Ascending aorta (tissue), 2 donors: ENCODE measurements around the gene CTSE. TPM values are rescaled to one million over a fixed set of nuclear protein-coding genes. Genes with fewer than 3 reads are reported as not detected.

Experiments used
- DNase-seq, 2 donors: peaks; one replicate each; pipeline ENCODE4 v3.0.0-alpha.2; 2019; ENCODE audit warnings: low spot score in 2 of 2
- H3K27ac ChIP-seq, 2 donors: fragments of 200-600 bp; sonication (generic); one replicate each; pipeline ENCODE4 v1.5.1; 2016 to 2017; ENCODE audit warnings: mild to moderate bottlenecking in 1 of 2
- H3K27me3 ChIP-seq: fragments of 200-600 bp; sonication (generic); one replicate; pipeline ENCODE4 v1.5.1; 2017
- H3K36me3 ChIP-seq, 2 donors: fragments of 200-600 bp; sonication (generic); one replicate each; pipeline ENCODE4 v1.5.1; 2016
- H3K4me1 ChIP-seq, 2 donors: fragments of 200-600 bp; sonication (generic); one replicate each; pipeline ENCODE4 v1.5.1; 2016 to 2017; ENCODE audit warnings: mild to moderate bottlenecking in 1 of 2
- H3K4me3 ChIP-seq, 2 donors: fragments of 200-600 bp; sonication (generic); one replicate each; pipeline ENCODE4 v1.5.1; 2016 to 2017; ENCODE audit warnings: mild to moderate bottlenecking in 1 of 2
- H3K9me3 ChIP-seq, 2 donors: fragments of 200-600 bp; sonication (generic); one replicate each; pipeline ENCODE4 v1.5.1; 2016
- intact Hi-C: fragments of 100-400 bp; cut with DNase I; formaldehyde crosslinking; loops from one replicate; pipeline ENCODE4 v1.15.1; 2023
- total RNA-seq: library from RNA; depleted of rRNA; stranded (reverse); fragments of >200 nt; gene quantifications from one replicate; pipeline ENCODE4 v1.1.0, GENCODE V29; 2016
- TF ChIP-seq, protein P1 (sequence below), 3 experiments: fragments of 200-600 bp in 2 of 3; fragments of 450-650 bp in 1 of 3; sonication (generic) in 2 of 3; IDR thresholded peaks; one replicate each; pipeline ENCODE4 v1.5.1; 2016 to 2019; ENCODE audit warnings: antibody characterized with exemption in 3 of 3, mild to moderate bottlenecking in 1 of 3, moderate library complexity in 1 of 3

The CTSE gene
- total RNA-seq, 1 donor from 2014 or later: not detected

DNA sequence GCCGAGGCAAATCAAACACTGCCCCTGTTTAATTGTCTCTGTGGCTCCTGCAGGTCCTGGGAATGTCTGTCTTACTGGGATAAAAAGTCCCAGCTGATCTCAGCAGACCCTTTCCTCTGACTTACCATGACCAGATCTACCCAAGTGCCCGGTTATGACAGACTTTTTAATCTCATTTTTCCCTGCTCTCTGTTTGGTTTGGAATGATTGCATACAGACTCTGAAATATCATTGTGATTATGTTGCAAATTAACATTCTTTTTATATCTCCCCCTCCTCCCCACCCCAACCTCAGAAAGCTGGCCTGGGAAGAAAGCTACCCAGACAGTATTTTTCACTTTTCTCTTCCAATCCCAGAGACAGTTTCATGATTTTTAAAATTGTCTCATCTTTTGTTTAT lies 36.8 kb downstream of the CTSE start:
- Histone ChIP-seq H3K9me3 (no peaks in the 10 kb centered on the region), H3K36me3 (peaks cover 0 to under 1% of the 10 kb centered on the region in 2 donors), H3K27me3 (no peaks in the 10 kb centered on the region), H3K27ac (peak overlapping the region; percentile 9 to 53), H3K4me1 (peaks cover 7 to 12% of the 10 kb centered on the region in 2 donors), H3K4me3 (no peak overlapping the region)
- intact Hi-C loops: no loop called here
- TF ChIP-seq, protein P1, sequence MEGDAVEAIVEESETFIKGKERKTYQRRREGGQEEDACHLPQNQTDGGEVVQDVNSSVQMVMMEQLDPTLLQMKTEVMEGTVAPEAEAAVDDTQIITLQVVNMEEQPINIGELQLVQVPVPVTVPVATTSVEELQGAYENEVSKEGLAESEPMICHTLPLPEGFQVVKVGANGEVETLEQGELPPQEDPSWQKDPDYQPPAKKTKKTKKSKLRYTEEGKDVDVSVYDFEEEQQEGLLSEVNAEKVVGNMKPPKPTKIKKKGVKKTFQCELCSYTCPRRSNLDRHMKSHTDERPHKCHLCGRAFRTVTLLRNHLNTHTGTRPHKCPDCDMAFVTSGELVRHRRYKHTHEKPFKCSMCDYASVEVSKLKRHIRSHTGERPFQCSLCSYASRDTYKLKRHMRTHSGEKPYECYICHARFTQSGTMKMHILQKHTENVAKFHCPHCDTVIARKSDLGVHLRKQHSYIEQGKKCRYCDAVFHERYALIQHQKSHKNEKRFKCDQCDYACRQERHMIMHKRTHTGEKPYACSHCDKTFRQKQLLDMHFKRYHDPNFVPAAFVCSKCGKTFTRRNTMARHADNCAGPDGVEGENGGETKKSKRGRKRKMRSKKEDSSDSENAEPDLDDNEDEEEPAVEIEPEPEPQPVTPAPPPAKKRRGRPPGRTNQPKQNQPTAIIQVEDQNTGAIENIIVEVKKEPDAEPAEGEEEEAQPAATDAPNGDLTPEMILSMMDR (IDR thresholded peaks at IDR 0.05): no peak
- no peak for DNase-seq

DNA sequence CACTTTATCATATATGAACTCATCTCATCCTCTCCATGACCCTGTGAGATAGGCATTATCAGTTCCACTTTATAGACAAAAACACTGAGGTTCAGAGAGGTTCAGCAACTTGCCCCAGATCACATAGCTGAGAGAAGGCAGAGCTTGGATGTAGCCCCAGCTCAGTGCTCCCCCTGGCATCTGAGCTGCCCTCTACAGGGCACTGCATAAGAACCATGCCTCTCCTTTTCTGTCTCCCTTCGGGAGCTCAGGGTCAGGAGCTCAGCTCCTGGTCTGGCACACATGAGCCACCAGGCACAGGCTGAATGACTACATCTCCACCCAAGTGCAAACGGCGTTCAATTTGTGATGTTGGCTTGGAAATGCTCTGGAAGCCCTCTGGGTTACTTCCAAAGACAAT lies 37.4 kb downstream of the CTSE start:
- H3K27ac ChIP-seq: peak overlapping the region in 1 of 2 donors; percentile 53

DNA sequence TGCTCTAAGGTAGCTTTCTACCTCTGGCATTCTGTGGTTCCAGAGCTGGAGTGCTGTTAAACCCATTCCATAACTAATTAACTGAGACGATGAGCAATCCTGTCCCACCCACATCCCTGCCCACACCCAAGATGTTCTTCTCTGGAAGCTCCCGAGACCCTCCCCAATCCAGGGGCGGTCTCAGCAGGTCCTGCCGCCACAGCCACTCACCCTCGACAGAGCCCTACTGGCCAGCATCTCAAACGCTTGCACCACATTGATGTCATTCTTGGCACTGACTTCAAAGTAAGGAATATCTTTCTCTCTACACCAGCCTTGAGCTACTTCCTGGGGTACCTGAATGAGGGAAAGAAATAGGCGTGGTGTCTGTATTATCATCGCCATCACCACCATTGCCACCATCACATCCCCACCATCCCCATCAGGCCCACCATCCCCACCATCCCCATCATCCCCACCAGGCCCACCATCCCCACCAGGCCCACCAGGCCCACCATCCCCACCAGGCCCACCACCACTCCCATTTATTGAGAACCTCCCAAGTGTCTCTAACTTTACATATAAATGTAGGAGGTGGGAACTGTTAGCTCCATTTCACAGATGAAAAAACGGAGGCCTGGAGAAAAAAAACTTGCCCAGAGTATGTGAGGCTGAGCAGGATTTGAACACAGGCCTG lies 38.2 kb downstream of the CTSE start:
- no peak for DNase-seq
- H3K27me3 ChIP-seq: no peaks in the 10 kb centered on the region
- no peaks in the 10 kb centered on the region for H3K9me3 ChIP-seq
- no peak overlapping the region for H3K27ac ChIP-seq
- H3K4me3 ChIP-seq: no peak overlapping the region
- TF ChIP-seq, protein P1 (IDR thresholded peaks at IDR 0.05): no peak
- no peaks in the 10 kb centered on the region for H3K36me3 ChIP-seq
- H3K4me1 ChIP-seq: peaks cover 7 to 12% of the 10 kb centered on the region in 2 donors
- intact Hi-C loops: loop anchor here (2.0 kb wide), 1 partner anchor 121 kb away; no protein-coding TSS in a partner anchor

More for the DNA sequence above, 37.4 kb downstream of the CTSE start:
- Histone ChIP-seq H3K27me3 (no peaks in the 10 kb centered on the region), H3K9me3 (no peaks in the 10 kb centered on the region), H3K4me1 (peaks cover 7 to 12% of the 10 kb centered on the region in 2 donors), H3K4me3 (no peak overlapping the region), H3K36me3 (no peaks in the 10 kb centered on the region)
- intact Hi-C loops: no loop called here
- DNase-seq: no peak
- TF ChIP-seq, protein P1 (IDR thresholded peaks at IDR 0.05): no peak

DNA sequence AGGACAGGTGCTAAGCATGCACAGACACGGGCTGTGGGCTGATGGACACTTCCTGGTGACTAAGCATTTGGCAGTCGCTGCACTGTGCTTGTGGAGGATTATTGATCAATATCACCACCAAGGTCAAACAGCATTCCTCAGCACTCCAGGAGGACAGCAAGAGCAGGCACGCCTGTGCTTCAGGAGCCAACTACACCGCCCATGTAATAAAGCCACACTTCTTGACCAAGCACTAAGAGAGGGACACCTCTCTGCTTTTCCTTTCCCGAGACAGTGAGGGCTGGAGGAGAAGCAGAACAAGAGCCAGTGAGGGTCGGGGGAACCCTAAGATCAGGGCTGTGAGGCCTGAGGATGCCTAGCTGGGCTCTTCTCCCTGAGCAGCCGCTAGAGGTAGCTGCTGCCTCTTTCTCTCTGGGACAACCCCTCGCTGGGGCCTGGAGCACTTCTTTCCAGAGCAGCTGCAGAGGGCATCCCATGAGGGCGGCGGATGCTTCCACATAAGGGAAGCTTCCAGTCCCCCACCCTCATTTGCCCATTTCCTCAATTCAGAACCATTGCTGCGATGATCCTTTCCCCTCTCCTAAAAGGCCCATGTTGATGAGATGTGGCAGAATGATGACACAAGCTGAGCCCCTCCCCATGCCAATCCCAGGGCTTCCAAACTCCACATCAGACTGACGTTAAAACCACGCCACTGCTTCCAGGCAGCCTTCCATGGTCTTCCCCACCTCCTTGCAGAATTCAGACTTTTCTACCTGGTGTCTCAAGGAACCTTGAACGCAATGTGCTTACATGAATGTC lies 39.6 kb downstream of the CTSE start:
- no peaks in the 10 kb centered on the region for H3K36me3 ChIP-seq
- H3K9me3 ChIP-seq: no peaks in the 10 kb centered on the region
- H3K4me1 ChIP-seq: peaks cover 7 to 12% of the 10 kb centered on the region in 2 donors
- H3K27ac ChIP-seq: no peak overlapping the region
- no peak for DNase-seq
- intact Hi-C loops: loop anchor here (2.0 kb wide), 1 partner anchor 123 kb away; no protein-coding TSS in a partner anchor
- no peaks in the 10 kb centered on the region for H3K27me3 ChIP-seq
- no peak overlapping the region for H3K4me3 ChIP-seq
- TF ChIP-seq, protein P1 (IDR thresholded peaks at IDR 0.05): peak; percentile 46 to 60 (median 51)

DNA sequence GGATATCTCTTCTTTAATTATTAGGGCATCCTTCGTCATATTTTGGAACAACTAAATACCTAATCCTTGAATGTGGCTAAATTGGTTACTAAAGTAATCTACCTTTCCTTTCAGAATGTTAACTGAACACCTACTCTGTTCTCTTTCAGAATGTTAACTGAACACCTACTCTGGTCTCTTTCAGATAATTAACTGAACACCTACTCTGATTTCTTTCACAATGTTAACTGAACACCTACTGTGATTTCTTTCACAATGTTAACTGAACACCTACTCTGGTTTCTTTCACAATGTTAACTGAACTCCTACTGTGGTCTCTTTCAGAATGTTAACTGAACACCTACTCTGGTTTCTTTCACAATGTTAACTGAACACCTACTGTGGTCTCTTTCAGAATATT lies 42.4 kb downstream of the CTSE start:
- H3K36me3 ChIP-seq: no peaks in the 10 kb centered on the region
- DNase-seq: no peak
- intact Hi-C loops: no loop called here
- no peaks in the 10 kb centered on the region for H3K9me3 ChIP-seq
- no peak overlapping the region for H3K27ac ChIP-seq
- H3K27me3 ChIP-seq: no peaks in the 10 kb centered on the region
- TF ChIP-seq, protein P1 (IDR thresholded peaks at IDR 0.05): no peak
- H3K4me1 ChIP-seq: peaks cover 0 to 8% of the 10 kb centered on the region in 2 donors
- H3K4me3 ChIP-seq: no peak overlapping the region
